ENCODE measurements around the gene CFAP299. TPM values are rescaled to one million over a fixed set of nuclear protein-coding genes. Genes with fewer than 3 reads are reported as not detected.

CFAP299 gene
- total RNA-seq, 2 donors from 2014 or later, result not detected

DNA sequence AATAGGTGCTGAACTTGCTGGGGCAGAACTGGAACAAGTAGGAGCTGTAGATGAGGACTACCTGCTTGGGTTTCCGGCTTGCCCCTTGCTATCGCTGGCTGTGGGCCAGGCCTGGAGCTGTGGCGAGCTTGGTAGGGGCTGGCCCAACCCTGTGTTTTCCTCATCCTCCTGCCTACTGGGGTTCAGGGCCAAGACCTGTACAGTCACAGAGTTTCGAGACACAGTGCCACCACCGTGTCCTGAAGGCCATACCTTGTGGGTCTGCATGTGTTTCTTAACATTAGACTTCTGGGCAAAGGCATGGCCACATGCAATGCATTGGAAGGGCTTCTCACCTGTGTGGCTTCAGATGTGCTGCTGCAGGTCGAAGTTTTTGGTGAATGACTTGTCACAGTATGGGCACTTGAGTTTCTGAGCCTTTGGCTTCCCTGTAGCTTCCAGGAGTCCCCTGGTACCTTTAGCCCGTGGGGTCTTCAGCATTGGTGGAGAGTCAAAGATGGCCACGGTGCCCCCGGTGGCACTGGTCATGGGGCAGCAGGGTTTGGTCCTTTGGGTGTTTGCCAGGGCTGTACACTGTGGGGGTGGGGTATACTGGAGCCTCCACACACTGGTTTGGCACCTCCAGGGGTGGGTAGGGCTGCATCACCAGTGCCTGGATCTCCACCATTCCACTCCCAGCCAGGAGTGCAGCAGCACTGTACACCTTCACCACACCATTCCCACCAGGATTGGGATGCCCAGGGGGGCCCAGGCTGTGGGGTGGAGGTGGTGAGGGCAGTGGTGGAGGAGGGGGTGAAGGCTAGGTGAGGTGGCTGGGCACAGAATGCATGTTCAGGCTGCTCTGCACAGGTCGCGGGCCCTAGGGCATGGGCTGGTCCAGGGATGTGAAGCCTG lies 52.1 kb downstream of the CFAP299 start:
- H3K27me3 ChIP-seq (replicated peaks; ENCODE audit: insufficient read depth), result no peaks in the 10 kb centered on the region
- no peaks in the 10 kb centered on the region for H3K4me1 ChIP-seq (ENCODE audit: control insufficient read depth in 1 of 2, low read depth in 2 of 2)
- TF ChIP-seq, protein P1, sequence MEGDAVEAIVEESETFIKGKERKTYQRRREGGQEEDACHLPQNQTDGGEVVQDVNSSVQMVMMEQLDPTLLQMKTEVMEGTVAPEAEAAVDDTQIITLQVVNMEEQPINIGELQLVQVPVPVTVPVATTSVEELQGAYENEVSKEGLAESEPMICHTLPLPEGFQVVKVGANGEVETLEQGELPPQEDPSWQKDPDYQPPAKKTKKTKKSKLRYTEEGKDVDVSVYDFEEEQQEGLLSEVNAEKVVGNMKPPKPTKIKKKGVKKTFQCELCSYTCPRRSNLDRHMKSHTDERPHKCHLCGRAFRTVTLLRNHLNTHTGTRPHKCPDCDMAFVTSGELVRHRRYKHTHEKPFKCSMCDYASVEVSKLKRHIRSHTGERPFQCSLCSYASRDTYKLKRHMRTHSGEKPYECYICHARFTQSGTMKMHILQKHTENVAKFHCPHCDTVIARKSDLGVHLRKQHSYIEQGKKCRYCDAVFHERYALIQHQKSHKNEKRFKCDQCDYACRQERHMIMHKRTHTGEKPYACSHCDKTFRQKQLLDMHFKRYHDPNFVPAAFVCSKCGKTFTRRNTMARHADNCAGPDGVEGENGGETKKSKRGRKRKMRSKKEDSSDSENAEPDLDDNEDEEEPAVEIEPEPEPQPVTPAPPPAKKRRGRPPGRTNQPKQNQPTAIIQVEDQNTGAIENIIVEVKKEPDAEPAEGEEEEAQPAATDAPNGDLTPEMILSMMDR (IDR thresholded peaks at IDR 0.05), result no peak
- no peaks in the 10 kb centered on the region for H3K36me3 ChIP-seq
- H3K4me3 ChIP-seq, result no peak overlapping the region
- no peak for DNase-seq (ENCODE audit: low spot score)
- ATAC-seq (ENCODE audit: insufficient number of reproducible peaks, low FRiP score, low read depth), result no peak
- no peaks in the 10 kb centered on the region for H3K9me3 ChIP-seq
- H3K27ac ChIP-seq, result no peak overlapping the region

DNA sequence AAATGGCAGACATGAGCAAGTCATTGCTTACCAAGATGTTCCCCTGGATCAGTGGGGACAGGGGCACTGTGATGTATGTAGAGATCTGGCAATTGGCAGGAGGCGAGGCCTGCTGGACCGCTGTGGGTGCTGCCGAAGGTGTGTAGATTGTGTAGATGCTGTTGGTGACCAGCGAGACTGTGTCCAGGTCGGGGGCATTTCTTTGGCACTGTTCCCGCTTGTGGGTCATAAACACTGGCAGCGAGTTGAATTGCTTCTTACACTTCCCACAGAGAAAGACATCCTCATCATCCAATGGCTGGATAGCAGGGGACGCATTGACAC lies 52.7 kb downstream of the CFAP299 start:
- no peaks in the 10 kb centered on the region for H3K4me1 ChIP-seq (ENCODE audit: control insufficient read depth in 1 of 2, low read depth in 2 of 2)
- no peaks in the 10 kb centered on the region for H3K27me3 ChIP-seq (replicated peaks; ENCODE audit: insufficient read depth)
- no peak overlapping the region for H3K4me3 ChIP-seq
- DNase-seq (ENCODE audit: low spot score), result no peak
- TF ChIP-seq, protein P1 (IDR thresholded peaks at IDR 0.05), result no peak
- H3K9me3 ChIP-seq, result no peaks in the 10 kb centered on the region
- H3K36me3 ChIP-seq, result no peaks in the 10 kb centered on the region
- no peak for ATAC-seq (ENCODE audit: insufficient number of reproducible peaks, low FRiP score, low read depth)
- H3K27ac ChIP-seq, result no peak overlapping the region

DNA sequence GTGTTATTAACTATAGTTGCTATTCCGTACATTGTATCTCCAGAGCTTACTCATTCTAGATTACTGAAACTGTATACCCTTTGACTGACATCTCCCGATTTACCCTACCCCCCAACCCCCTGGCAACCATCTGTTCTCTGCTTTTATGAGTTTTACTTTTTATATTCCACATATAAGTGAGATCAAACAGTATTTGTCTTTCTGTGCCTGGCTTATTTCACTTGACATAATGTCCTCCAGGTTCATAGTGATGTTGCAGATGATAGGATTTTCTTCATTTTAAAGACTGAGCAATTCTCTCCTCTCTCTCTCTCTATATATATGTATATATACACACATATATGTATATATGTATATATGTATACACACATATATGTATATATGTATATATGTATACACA lies 54.6 kb downstream of the CFAP299 start:
- DNase-seq (ENCODE audit: low spot score) (no peak), ATAC-seq (ENCODE audit: insufficient number of reproducible peaks, low FRiP score, low read depth) (no peak)
- Histone ChIP-seq H3K27ac (no peak overlapping the region), H3K4me3 (no peak overlapping the region), H3K27me3 (replicated peaks; ENCODE audit: insufficient read depth) (no peaks in the 10 kb centered on the region), H3K9me3 (no peaks in the 10 kb centered on the region), H3K4me1 (ENCODE audit: control insufficient read depth in 1 of 2, low read depth in 2 of 2) (no peaks in the 10 kb centered on the region), H3K36me3 (no peaks in the 10 kb centered on the region)
- TF ChIP-seq, protein P1 (IDR thresholded peaks at IDR 0.05), result no peak

DNA sequence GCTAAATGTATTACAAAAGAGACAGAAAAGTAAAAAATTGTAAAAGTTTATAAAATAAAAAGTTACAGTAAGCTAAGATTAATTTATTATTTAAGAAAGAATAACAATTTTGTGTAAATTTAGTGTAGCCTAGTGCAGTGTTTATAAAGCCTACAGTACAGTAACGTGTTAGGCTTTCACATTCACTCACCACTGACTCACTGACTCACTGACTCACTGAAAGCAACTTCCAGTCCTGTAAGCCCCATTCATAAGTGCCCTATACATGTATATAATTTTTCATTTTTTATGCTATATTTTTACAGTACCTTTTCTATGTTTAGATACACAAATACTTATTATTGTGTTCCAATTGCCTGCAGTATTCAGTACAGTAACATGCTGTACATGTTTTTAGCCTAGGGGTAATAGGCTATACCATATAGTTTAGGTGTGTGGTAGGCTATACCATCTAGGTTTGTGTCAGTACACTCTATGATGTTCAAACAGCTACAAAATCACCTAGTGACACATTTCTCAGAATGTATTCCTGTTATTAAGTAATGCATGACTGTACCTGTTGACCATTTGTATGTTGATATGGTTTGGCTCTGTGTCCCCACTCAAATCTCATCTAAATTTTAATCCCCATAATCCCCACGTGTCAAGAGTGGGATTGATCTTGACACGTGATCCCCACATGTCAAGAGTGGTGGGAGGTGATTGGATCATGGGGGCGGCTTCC lies 57.9 kb downstream of the CFAP299 start:
- H3K27ac ChIP-seq, result no peak overlapping the region
- H3K4me3 ChIP-seq, result no peak overlapping the region
- ATAC-seq (ENCODE audit: insufficient number of reproducible peaks, low FRiP score, low read depth) (no peak), DNase-seq (ENCODE audit: low spot score) (no peak)
- no peaks in the 10 kb centered on the region for H3K27me3 ChIP-seq (replicated peaks; ENCODE audit: insufficient read depth)
- H3K36me3 ChIP-seq, result no peaks in the 10 kb centered on the region
- no peaks in the 10 kb centered on the region for H3K4me1 ChIP-seq (ENCODE audit: control insufficient read depth in 1 of 2, low read depth in 2 of 2)
- H3K9me3 ChIP-seq, result no peaks in the 10 kb centered on the region
- TF ChIP-seq, protein P1 (IDR thresholded peaks at IDR 0.05), result no peak

DNA sequence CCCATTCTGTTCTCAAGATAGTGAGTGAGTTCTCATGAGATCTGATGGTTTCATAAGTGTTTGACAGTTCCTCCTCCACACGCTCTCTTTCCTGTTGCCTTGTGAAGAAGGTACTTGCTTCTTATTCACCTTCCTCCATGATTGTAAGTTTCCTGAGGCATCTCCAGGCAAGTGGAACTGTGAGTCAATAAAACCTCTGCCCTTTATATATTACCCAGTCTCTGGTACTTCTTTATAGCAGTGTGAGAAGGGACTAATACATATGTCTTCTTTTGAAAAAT lies 58.4 kb downstream of the CFAP299 start:
- DNase-seq (ENCODE audit: low spot score), result no peak
- TF ChIP-seq, protein P1 (IDR thresholded peaks at IDR 0.05), result no peak
- Histone ChIP-seq H3K4me3 (no peak overlapping the region), H3K27me3 (replicated peaks; ENCODE audit: insufficient read depth) (no peaks in the 10 kb centered on the region), H3K9me3 (no peaks in the 10 kb centered on the region), H3K27ac (no peak overlapping the region), H3K4me1 (ENCODE audit: control insufficient read depth in 1 of 2, low read depth in 2 of 2) (no peaks in the 10 kb centered on the region), H3K36me3 (no peaks in the 10 kb centered on the region)
- ATAC-seq (ENCODE audit: insufficient number of reproducible peaks, low FRiP score, low read depth), result no peak
